Measurements from ENCODE around the gene CCNE1.

CCNE1 gene

DNA sequence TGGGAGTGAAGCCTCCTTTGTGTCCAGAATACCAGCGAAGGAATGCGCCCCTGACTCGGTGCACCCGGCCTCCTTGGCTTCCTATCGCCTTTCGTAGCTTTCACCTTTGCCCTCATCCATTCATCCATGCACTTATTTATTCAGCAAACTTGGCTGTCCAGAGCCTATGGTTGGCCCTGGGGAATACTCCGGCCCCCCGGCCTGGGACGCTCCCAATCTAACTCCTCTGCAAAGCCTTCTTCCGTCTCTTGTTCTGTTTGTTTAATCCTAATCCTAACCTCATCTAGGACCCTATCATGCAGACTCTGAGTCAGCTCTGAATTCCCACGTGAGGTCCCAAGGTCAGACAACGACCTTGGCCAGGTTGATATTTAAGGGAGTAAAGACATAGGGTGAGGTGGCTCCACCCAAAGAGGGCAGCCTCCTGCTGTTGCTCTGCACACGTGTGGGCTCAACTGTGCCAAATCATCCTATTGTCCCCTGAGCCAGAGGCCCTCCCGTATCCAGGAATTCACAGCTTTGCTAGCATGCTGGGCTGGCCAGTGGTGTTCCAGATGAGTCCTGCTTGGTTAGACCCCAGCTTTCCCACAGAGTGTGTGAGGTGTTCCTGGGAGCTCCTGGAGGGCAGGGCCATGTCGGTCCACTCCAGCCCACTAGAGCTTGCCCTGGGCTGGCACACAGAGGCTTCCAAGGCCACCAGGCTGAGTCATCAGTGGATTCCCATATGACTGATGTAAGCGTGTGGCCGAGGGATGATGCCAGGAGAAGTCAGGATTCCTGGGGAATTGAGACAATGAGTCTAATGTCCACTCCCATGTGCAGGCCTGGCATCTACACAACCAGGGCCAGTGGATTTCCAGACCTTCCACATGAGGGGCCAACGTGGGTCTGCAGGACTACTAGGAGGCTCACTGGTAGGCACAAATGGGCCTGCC is 6.5 kb upstream of the CCNE1 start:
- DNase-seq (ENCODE audit: low read depth, low spot score): no peak
- TF ChIP-seq, protein P1, sequence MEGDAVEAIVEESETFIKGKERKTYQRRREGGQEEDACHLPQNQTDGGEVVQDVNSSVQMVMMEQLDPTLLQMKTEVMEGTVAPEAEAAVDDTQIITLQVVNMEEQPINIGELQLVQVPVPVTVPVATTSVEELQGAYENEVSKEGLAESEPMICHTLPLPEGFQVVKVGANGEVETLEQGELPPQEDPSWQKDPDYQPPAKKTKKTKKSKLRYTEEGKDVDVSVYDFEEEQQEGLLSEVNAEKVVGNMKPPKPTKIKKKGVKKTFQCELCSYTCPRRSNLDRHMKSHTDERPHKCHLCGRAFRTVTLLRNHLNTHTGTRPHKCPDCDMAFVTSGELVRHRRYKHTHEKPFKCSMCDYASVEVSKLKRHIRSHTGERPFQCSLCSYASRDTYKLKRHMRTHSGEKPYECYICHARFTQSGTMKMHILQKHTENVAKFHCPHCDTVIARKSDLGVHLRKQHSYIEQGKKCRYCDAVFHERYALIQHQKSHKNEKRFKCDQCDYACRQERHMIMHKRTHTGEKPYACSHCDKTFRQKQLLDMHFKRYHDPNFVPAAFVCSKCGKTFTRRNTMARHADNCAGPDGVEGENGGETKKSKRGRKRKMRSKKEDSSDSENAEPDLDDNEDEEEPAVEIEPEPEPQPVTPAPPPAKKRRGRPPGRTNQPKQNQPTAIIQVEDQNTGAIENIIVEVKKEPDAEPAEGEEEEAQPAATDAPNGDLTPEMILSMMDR (IDR thresholded peaks at IDR 0.05; ENCODE audit: insufficient read depth, low read length, missing control alignments): no peak

DNA sequence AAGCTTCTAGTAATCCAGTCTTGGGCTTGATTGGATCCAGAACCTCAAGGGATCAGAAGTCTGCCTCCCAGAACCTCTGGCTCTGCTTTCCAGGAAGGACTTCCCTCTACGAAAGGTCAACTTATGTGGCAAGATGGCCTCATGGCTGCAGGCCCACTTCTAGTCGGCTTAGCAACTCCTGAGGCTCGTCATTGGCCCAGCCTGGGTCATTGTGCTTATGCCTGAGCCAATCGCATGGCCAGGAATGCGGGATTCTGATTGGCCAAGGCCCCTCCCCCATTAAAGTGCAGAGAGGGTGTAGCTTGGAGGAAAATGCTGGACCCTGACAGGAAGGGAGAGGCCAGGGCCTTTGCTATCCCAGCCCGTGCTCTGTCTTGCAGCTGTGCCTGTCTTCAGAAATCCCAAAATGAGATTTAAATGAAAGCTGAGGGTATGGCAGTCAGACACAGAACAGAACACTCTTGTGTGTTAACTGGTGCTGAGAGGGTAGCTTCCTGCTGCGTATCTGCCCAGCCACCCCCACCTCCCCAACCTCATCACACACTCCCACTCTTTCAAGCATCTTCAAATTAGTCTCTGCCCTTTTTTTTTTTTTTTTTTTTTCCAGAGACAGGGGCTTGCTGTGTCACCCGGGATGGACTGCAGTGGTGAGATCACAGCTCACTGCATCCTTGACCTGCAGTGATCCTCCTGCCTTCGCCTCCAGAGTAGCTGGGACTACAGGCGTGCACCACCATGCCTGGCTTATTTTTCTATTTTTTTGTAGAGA is 5.5 kb upstream of the CCNE1 start:
- POLR2A ChIA-PET: no interaction called here
- TF ChIP-seq, protein P1 (IDR thresholded peaks at IDR 0.05; ENCODE audit: insufficient read depth, low read length, missing control alignments): no peak
- H3K4me3 ChIP-seq (ENCODE audit: low read depth, low read length): no peak overlapping the region
- DNase-seq (ENCODE audit: low read depth, low spot score): no peak
- CTCF ChIA-PET: no interaction called here

More for the DNA sequence above, 6.5 kb upstream of the CCNE1 start:
- ChIA-PET CTCF (no interaction called here), POLR2A (no interaction called here)
- no peak overlapping the region for H3K4me3 ChIP-seq (ENCODE audit: low read depth, low read length)

DNA sequence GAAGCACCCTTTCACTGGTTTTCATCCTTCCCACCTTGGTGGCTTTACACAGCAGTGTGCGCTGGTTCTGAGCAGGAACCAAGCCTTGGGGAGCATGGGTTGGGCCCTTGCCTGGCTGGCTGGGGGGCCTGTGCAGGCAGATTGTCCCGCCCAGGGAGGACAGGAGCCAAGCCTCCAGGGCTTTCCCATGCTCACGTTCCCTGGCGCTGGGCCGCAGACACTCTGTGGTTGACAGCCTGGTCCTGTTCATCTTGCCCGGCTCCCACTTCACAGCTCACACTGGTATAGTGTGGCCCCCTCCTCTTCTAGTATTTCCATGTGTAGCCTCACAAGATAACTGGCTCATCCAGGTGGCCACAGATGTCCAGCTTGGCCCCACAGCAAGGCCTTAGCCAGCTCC is 4.6 kb upstream of the CCNE1 start:
- ChIA-PET CTCF (no interaction called here), POLR2A (no interaction called here)
- DNase-seq (ENCODE audit: low read depth, low spot score): no peak
- TF ChIP-seq, protein P1 (IDR thresholded peaks at IDR 0.05; ENCODE audit: insufficient read depth, low read length, missing control alignments): no peak
- no peak overlapping the region for H3K4me3 ChIP-seq (ENCODE audit: low read depth, low read length)

DNA sequence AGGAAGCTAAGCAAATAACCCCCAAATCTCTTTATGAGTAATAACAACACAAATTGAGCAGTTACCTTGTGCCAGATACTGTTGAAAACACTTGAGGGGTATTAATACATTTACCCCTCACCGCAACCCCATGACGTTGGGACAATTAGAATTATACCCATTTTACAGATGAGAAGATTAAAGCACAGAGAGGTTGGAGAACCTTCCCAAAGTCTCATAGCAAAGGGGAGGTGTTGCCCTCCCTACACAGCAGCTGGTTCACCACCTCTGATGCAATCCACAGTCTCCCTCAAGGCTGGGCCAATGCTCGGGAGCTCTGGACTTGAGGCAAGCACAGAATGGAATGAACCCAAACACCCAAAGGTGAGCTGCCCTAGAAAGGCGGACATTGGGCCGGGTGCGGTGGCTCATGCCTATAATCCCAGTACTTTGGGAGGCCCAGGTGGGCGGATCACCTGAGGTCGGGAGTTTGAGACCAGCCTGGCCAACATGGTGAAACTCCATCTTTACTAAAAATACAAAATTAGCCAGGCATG is 3.9 kb upstream of the CCNE1 start:
- ChIA-PET CTCF (interaction anchor here (1.0 kb wide), 1 partner anchor 198 kb away, joined by 3 read pairs; no protein-coding TSS in a partner anchor), POLR2A (no interaction called here)
- DNase-seq (ENCODE audit: low read depth, low spot score): no peak
- TF ChIP-seq, protein P1 (IDR thresholded peaks at IDR 0.05; ENCODE audit: insufficient read depth, low read length, missing control alignments): no peak
- H3K4me3 ChIP-seq (ENCODE audit: low read depth, low read length): no peak overlapping the region

DNA sequence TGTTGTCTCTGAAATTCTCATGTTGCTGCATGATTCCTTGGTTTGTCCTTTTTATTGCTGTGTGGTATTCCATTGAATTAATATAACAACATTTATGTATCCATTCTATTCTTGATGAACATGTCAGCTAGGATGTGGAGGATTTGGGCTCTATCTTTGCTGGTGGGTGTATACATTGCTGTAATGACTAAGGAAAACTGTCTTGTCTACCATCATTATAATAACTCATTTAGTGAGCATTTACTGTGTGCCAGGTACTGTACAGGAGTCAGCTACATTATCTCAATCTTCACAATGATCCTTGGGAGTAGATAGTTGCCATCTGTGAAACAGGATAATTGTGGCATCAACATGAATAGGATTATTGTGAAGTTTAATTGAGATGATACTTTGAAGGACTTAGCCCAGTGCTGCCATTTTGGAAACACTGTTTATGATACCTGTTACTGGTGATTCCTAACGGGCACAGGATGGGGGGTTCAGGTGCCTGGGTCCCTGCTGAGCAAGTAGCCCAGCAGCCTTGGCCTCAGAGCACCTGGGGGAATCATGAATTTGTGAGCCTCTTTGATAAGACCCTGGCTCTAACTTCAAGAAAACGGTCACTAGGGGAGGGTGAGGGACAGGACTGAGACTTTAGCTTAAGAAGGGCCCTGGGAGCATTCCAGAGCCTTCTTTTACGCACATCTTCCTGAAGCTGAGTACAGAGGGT is 1.8 kb upstream of the CCNE1 start:
- DNase-seq (ENCODE audit: low read depth, low spot score): no peak
- H3K4me3 ChIP-seq (ENCODE audit: low read depth, low read length): no peak overlapping the region
- TF ChIP-seq, protein P1 (IDR thresholded peaks at IDR 0.05; ENCODE audit: insufficient read depth, low read length, missing control alignments): no peak
- ChIA-PET POLR2A (no interaction called here), CTCF (no interaction called here)

Data from AG04449 (cell line).